HCT116 (cell line): ENCODE data around the gene RHOB. TPM values are rescaled to one million over a fixed set of nuclear protein-coding genes. Genes with fewer than 3 reads are reported as not detected.

Source experiments
- ATAC-seq: fragments of 200-7000 bp; cut with Tn5 transposase; 2 replicates; pipeline ENCODE4 v1.9.1; 2020; ENCODE audit warnings: mild to moderate bottlenecking, moderate library complexity
- BruUV-seq: library from RNA; stranded (reverse); fragments of 400-500 nt; replicated peaks from 2 replicates; lab custom pipeline; 2021; lab: Mats Ljungman, UMichigan
- CTCF ChIA-PET: fragments of 300-600 bp; sonication (Branson Sonifier 250); formaldehyde crosslinking; loops from one replicate; lab custom pipeline; 2021; ENCODE audit warnings: antibody characterized with exemption; lab: Charles Lee
- POLR2A ChIA-PET: fragments of 300-600, 350-600 bp; sonication (Branson Sonifier 250); formaldehyde crosslinking; loops from one replicate; lab custom pipeline; 2021; ENCODE audit warnings: antibody characterized with exemption; lab: Charles Lee
- RAD21 ChIA-PET, 2 experiments: fragments of 300-600 bp; sonication (Branson Sonifier 250); formaldehyde crosslinking; loops; one replicate each; lab custom pipeline; 2023; ENCODE audit warnings: low total read pairs in 2 of 2; ENCODE audit not compliant: uncharacterized antibody in 2 of 2, unreplicated experiment in 2 of 2, low non-redundant PET in 1 of 2; lab: Charles Lee
- DNase-seq: peaks from one replicate; pipeline ENCODE4 v3.0.0-alpha.2; 2010; ENCODE audit warnings: low read depth, low spot score
- H2AFZ ChIP-seq: fragments of 200-600 bp; shearing (Covaris generic), sonication (generic); 2 replicates; pipeline ENCODE4 v1.6.1; 2017; ENCODE audit warnings: low read depth, mixed run types, mixed read lengths, antibody characterized with exemption, low read length; ENCODE audit not compliant: poor library complexity, severe bottlenecking
- H3K27ac ChIP-seq: 2 replicates; pipeline ENCODE4 v1.5.1; 2012; ENCODE audit warnings: low read depth, low read length
- H3K27me3 ChIP-seq: fragments of 200-600 bp; sonication (generic); 2 replicates; pipeline ENCODE4 v1.6.1; 2016; ENCODE audit warnings: mixed run types, low read length, mixed read lengths; ENCODE audit not compliant: insufficient read depth
- H3K36me3 ChIP-seq, 2 experiments: fragments of 200-500 bp in 1 of 2; fragments of 200-600 bp in 1 of 2; sonication (Bioruptor generic) in 1 of 2; sonication (generic) in 1 of 2; 2 replicates each; pipeline versions ENCODE4 v1.5.1 to v1.6.1; 2014 to 2016; ENCODE audit warnings: low read length in 2 of 2, inconsistent platforms in 1 of 2, mixed read lengths in 1 of 2, mixed run types in 1 of 2; ENCODE audit not compliant: insufficient read depth in 2 of 2, control insufficient read depth in 1 of 2
- H3K4me1 ChIP-seq, 2 experiments: fragments of 200-600 bp in 1 of 2; sonication (generic) in 1 of 2; 2 replicates each; pipeline versions ENCODE4 v1.5.1 to v1.6.1; 2012 to 2017; ENCODE audit warnings: low read length in 2 of 2, inconsistent platforms in 1 of 2, mild to moderate bottlenecking in 1 of 2, mixed read lengths in 1 of 2, mixed run types in 1 of 2, moderate library complexity in 1 of 2; ENCODE audit not compliant: insufficient read depth in 2 of 2, control insufficient read depth in 1 of 2
- H3K4me2 ChIP-seq: fragments of 200-600 bp; sonication (generic); 2 replicates; pipeline ENCODE4 v1.6.1; 2017; ENCODE audit warnings: mixed run types, low read length, mixed read lengths
- H3K4me3 ChIP-seq, 2 experiments: fragments of 200-600 bp in 1 of 2; sonication (generic) in 1 of 2; replicated peaks in 1 of 2; 2 replicates each; pipeline ENCODE4 v1.5.1; 2011 to 2016; ENCODE audit warnings: low read length in 2 of 2, control low read depth in 1 of 2, low read depth in 1 of 2, mild to moderate bottlenecking in 1 of 2, mixed read lengths in 1 of 2, mixed run types in 1 of 2
- H3K79me2 ChIP-seq: fragments of 200-600 bp; sonication (generic); 2 replicates; pipeline ENCODE4 v1.6.1; 2017; ENCODE audit warnings: mild to moderate bottlenecking, mixed run types, low read length, moderate library complexity, mixed read lengths; ENCODE audit not compliant: insufficient read depth
- H3K9ac ChIP-seq: fragments of 200-600 bp; sonication (generic); 2 replicates; pipeline ENCODE4 v1.6.1; 2016; ENCODE audit warnings: low read length, mixed read lengths
- H3K9me2 ChIP-seq: fragments of 200-600 bp; sonication (generic), shearing (Covaris generic); 2 replicates; pipeline ENCODE4 v1.6.1; 2017; ENCODE audit warnings: mixed run types, mild to moderate bottlenecking, moderate library complexity; ENCODE audit not compliant: insufficient read depth
- H3K9me3 ChIP-seq, 2 experiments: fragments of 200-500 bp in 1 of 2; fragments of 200-600 bp in 1 of 2; sonication (Bioruptor generic) in 1 of 2; sonication (generic) in 1 of 2; 2 replicates each; pipeline ENCODE4 v1.6.1; 2014 to 2017; ENCODE audit warnings: low read length in 2 of 2, mixed read lengths in 2 of 2, inconsistent platforms in 1 of 2, low read depth in 1 of 2, mild to moderate bottlenecking in 1 of 2, mixed run types in 1 of 2, moderate library complexity in 1 of 2; ENCODE audit not compliant: control insufficient read depth in 1 of 2, insufficient read depth in 1 of 2
- H4K20me1 ChIP-seq: fragments of 200-600 bp; sonication (generic), shearing (Covaris generic); 2 replicates; pipeline ENCODE4 v1.6.1; 2017; ENCODE audit warnings: mixed run types, mild to moderate bottlenecking, moderate library complexity; ENCODE audit not compliant: insufficient read depth
- CTCF ChIP-seq, 3 experiments: fragments of 200-600 bp in 1 of 3; sonication (generic) in 1 of 3; IDR thresholded peaks in 2 of 3; conservative IDR thresholded peaks in 1 of 3; 2 replicates each; pipeline ENCODE4 v1.5.1; 2012 to 2017; ENCODE audit warnings: low read depth in 2 of 3, low read length in 2 of 3, antibody characterized with exemption in 1 of 3, borderline replicate concordance in 1 of 3, control low read depth in 1 of 3, mild to moderate bottlenecking in 1 of 3, mixed read lengths in 1 of 3, mixed run types in 1 of 3, moderate library complexity in 1 of 3; ENCODE audit not compliant: insufficient read depth in 1 of 3
- EGR1 ChIP-seq: IDR thresholded peaks from 2 replicates; pipeline ENCODE4 v1.6.1; 2012; ENCODE audit warnings: low read depth
- EZH2phosphoT487 ChIP-seq: fragments of 200-600 bp; IDR thresholded peaks from 2 replicates; pipeline ENCODE4 v1.6.1; 2018; ENCODE audit warnings: antibody characterized with exemption, borderline replicate concordance
- JUND ChIP-seq: IDR thresholded peaks from 2 replicates; pipeline ENCODE4 v1.6.1; 2012
- SIN3A ChIP-seq: IDR thresholded peaks from 2 replicates; pipeline ENCODE4 v1.6.1; 2012; ENCODE audit warnings: low read depth
- ZFX ChIP-seq: fragments of 450-650 bp; IDR thresholded peaks from 2 replicates; pipeline ENCODE4 v1.6.1; 2017
- intact Hi-C: fragments of 100-400 bp; cut with micrococcal nuclease; formaldehyde crosslinking; loops from 2 replicates; pipeline ENCODE4 v1.10.0; 2022
- total RNA-seq: library from RNA; stranded (reverse); gene quantifications from one replicate; pipeline ENCODE4 v1.2.1, GENCODE V29; 2021; ENCODE audit not compliant: unreplicated experiment

Gene RHOB
- total RNA-seq, 1 experiment from 2014 or later: 72.9 TPM

DNA sequence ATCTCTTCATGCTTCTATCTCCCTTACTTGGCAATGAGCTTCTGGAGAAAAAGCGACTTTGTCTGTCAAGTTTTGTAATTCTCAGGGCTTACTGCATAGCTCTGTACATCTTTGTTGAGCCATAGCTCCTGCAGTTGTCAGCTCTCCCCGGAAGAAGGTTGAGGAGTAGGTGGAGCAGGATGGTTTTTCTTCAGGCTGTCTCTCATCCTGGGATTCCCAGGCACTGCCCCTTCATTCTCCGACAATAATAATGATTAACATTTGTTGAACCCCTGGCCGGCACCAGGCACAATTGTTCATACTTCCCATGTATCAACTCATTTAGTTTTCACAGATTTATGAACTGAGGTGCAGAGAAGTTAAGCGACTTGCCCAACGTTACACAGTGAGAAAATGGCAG is 23.5 kb upstream of the RHOB start:
- Histone ChIP-seq H3K27ac (no peak overlapping the region), H3K4me2 (no peak overlapping the region), H3K79me2 (no peaks in the 10 kb centered on the region), H3K9me2 (no peaks in the 10 kb centered on the region), H3K9ac (no peak overlapping the region), H3K9me3 (no peaks in the 10 kb centered on the region), H4K20me1 (no peaks in the 10 kb centered on the region), H3K27me3 (no peaks in the 10 kb centered on the region), H3K36me3 (no peaks in the 10 kb centered on the region), H3K4me3 (no peak overlapping the region), H2AFZ (no peak overlapping the region), H3K4me1 (peaks cover 0 to 4% of the 10 kb centered on the region in 2 experiments; a peak in 2 of 4 replicates)
- CTCF ChIA-PET: interaction anchor here (1.0 to 2.1 kb wide), 2 partner anchors 12 to 19 kb away, joined by 3 to 11 read pairs; no protein-coding TSS in a partner anchor
- TF ChIP-seq EZH2phosphoT487 (no peak), JUND (no peak), SIN3A (no peak), CTCF (IDR thresholded peaks at IDR 0.05 in 2 of 3, conservative IDR thresholded peaks at IDR 0.05 in 1 of 3; ENCODE audit: borderline replicate concordance in 1 of 3, insufficient read depth in 1 of 3, low read depth in 2 of 3, low read length in 2 of 3) (no peak), EGR1 (no peak)
- POLR2A ChIA-PET: interaction anchor here (1.1 to 1.2 kb wide), 2 partner anchors 9 to 23 kb away, joined by 3 to 5 read pairs; partner anchors contain the start of gene RHOB
- DNase-seq (no peak), ATAC-seq (no peak)
- RAD21 ChIA-PET: interaction anchor here in 1 of 2 experiments (0.9 kb wide), 1 partner anchor 12 kb away, joined by 3 read pairs; no protein-coding TSS in a partner anchor
- intact Hi-C loops: no loop called here
- BruUV-seq: no TSS peak

DNA sequence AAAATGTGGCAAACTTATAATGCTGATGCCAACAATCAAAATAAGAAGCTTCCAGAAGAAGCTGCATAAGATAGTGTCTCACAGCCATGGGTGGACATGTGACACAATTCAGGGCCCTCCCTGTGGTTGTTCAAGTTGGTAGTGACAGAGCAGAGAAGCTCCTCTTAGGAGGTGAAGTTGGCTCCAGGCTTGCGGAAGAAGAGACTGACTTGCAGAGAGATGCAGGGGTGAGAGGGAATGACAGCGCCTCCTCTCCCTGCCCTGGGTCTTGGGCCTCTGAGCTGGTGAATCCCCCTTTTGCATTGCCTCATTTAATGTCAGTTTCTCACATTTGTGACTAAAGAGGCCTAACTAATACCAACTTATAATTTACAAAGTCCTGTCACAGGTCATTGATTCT is 23.0 kb upstream of the RHOB start:
- no peak overlapping the region for H3K4me3 ChIP-seq
- no peak overlapping the region for H3K4me2 ChIP-seq
- H3K9ac ChIP-seq: no peak overlapping the region
- no peak overlapping the region for H2AFZ ChIP-seq
- peaks cover 0 to 4% of the 10 kb centered on the region in 2 experiments; a peak in 2 of 4 replicates for H3K4me1 ChIP-seq
- H3K9me2 ChIP-seq: no peaks in the 10 kb centered on the region
- no peaks in the 10 kb centered on the region for H3K27me3 ChIP-seq
- ATAC-seq (no peak), DNase-seq (no peak)
- CTCF ChIA-PET: interaction anchor here (1.0 to 2.1 kb wide), 3 partner anchors 12 to 19 kb away, joined by 3 to 11 read pairs (median 6); no protein-coding TSS in a partner anchor
- RAD21 ChIA-PET: no interaction called here
- H4K20me1 ChIP-seq: no peaks in the 10 kb centered on the region
- H3K36me3 ChIP-seq: no peaks in the 10 kb centered on the region
- POLR2A ChIA-PET: interaction anchor here (1.1 to 1.2 kb wide), 2 partner anchors 10 to 23 kb away, joined by 3 to 5 read pairs; partner anchors contain the start of gene RHOB
- H3K27ac ChIP-seq: no peak overlapping the region
- H3K9me3 ChIP-seq: no peaks in the 10 kb centered on the region
- no TSS peak for BruUV-seq
- no peaks in the 10 kb centered on the region for H3K79me2 ChIP-seq
- no peak for TF ChIP-seq ZFX
- intact Hi-C loops: no loop called here
